ENCODE data around the gene GINS2. TPM values are rescaled to one million over a fixed set of nuclear protein-coding genes. Genes with fewer than 3 reads are reported as not detected.
A peak's percentile ranks its signal among the peaks of the same experiment; 100 is the strongest.

Gene GINS2
- polyA plus RNA-seq, 1 of the 3 experiments (the other 2 are of a cell fraction) = 9.0 TPM

DNA sequence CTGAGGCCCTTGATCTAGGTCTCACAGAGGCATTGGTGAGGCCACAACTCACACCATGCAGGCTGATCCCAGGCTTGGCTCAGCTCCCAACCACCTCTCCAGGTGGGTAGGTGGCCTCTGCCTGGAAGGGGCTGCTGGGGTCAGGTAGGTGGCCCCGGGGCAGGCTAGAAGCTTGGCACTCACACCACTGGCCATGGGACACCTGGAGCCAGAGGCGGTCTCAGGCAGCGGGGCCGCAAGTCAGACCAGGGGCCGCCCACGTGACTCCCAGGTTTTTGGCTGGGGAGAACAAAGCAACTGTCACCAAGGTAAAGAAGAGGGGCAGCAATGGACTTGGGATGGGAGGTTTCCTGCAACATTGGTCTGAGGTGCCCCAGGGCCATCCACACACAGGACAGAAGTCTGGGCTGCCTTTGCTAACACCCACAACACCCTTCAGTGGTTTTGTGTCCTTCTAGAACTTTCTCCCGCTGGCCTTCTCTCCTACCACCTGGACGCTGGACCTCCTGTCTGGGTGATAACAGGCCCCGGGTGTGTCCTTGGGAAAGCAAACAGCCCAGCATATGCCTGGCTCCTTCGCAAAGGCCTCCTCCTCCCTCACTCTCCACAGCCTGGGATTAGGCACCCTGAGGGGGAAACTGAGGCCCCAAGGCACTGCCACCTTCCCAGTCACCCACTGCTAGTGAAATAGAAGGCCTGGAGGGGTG lies 45.7 kb upstream of the GINS2 start:
- TF ChIP-seq EP300 (IDR thresholded peaks at IDR 0.05; ENCODE audit: borderline replicate concordance in 1 of 2, low read depth in 1 of 2, low read length in 1 of 2) = no peak
- TF ChIP-seq, protein P1, sequence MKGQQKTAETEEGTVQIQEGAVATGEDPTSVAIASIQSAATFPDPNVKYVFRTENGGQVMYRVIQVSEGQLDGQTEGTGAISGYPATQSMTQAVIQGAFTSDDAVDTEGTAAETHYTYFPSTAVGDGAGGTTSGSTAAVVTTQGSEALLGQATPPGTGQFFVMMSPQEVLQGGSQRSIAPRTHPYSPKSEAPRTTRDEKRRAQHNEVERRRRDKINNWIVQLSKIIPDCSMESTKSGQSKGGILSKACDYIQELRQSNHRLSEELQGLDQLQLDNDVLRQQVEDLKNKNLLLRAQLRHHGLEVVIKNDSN (IDR thresholded peaks at IDR 0.05; ENCODE audit: borderline replicate concordance, low read depth) = no peak
- no peak for TF ChIP-seq RXRA (IDR thresholded peaks at IDR 0.05; ENCODE audit: borderline replicate concordance, low read depth)
- TF ChIP-seq GATA2 (CRISPR knock-in tag; IDR thresholded peaks at IDR 0.05) = no peak
- no peaks in the 10 kb centered on the region for H3K27me3 ChIP-seq (ENCODE audit: insufficient read depth)
- H3K9ac ChIP-seq = no peak overlapping the region
- 77% methylated on average over 7 of the region's 10 CpGs for WGBS (ENCODE audit: low lambda C conversion rate)
- H3K9me3 ChIP-seq = no peaks in the 10 kb centered on the region
- CTCF ChIA-PET = interaction anchor here (1.0 kb wide), 1 partner anchor 17 kb away, joined by 4 read pairs; no protein-coding TSS in a partner anchor
- peaks cover 7% of the 10 kb centered on the region for H3K79me2 ChIP-seq (ENCODE audit: insufficient read depth)
- no peak overlapping the region for H3K4me2 ChIP-seq
- H3K4me3 ChIP-seq (ENCODE audit: low read depth in 2 of 2, low read length in 1 of 2) = no peak overlapping the region
- no peaks in the 10 kb centered on the region for H3F3A ChIP-seq (replicated peaks; ENCODE audit: insufficient read depth)
- no peak overlapping the region for H3K27ac ChIP-seq (ENCODE audit: low read depth in 2 of 2, low read length in 1 of 2)
- H4K20me1 ChIP-seq (ENCODE audit: insufficient read depth) = no peaks in the 10 kb centered on the region
- no peak for DNase-seq
- H2AFZ ChIP-seq (ENCODE audit: low read depth) = no peak overlapping the region
- no peaks in the 10 kb centered on the region for H3K36me3 ChIP-seq (replicated peaks in 1 of 2; ENCODE audit: control insufficient read depth in 1 of 2, insufficient read depth in 2 of 2, low read length in 1 of 2)
- POLR2A ChIA-PET = no interaction called here
- peaks cover 0 to 8% of the 10 kb centered on the region in 2 experiments; a peak in 1 of 4 replicates for H3K4me1 ChIP-seq (ENCODE audit: control insufficient read depth in 1 of 2, insufficient read depth in 2 of 2, low read depth in 1 of 2, low read length in 1 of 2)
- H3K9me2 ChIP-seq = no peaks in the 10 kb centered on the region

DNA sequence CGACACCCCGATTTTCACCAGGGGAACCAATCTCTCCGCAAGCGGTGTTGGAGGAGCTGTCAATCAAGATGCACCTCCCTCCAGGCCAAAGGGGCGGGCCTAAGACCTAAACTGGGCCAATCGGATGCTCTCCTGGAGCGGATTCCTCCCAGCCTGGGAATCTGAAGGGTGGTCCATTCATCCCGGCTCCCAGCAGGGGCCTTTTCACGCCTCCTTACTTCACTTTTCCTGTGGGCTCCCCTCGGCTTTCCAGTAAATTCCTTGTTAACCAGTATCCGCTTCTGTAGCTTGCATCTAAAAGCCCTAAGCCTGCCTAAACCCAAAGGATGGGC lies 45.1 kb upstream of the GINS2 start:
- WGBS (ENCODE audit: low lambda C conversion rate) = 94% methylated on average over 9 of the region's 11 CpGs

DNA sequence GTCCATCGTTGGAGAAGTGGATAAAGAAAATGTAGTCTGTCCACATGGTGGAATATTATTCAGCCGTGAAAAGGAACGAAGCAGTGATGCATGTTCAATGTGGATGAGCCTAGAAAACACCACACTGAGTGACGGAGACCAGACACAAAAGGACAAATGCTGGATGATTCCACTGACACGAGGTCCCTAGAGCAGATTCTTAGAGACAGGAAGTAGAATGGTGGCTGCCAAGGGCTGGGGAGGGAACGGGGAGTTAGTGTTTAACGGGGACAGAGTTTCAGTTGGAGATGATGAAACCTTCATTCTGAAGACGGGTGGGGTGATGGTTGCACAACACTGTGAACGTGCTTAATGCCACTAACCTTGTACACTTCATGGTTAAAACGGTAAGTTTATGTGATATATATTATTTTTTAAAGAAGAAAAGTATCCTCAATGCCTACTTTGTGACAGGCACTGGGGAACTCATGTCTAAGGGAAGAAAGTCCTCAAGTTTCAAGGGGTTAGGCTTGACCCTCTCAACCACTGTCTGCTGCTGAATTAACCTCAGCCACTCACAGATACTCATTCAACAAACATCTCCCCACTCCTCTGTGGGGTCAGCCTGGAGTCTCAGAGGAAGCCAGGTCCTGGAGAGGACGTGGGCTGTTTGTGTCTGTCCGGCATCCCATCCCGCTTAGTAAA lies 44.5 kb upstream of the GINS2 start:
- H3K27me3 ChIP-seq (ENCODE audit: insufficient read depth) = no peaks in the 10 kb centered on the region
- no peak for DNase-seq
- no peaks in the 10 kb centered on the region for H3K9me2 ChIP-seq
- H3K9ac ChIP-seq = no peak overlapping the region
- no peak overlapping the region for H3K27ac ChIP-seq (ENCODE audit: low read depth in 2 of 2, low read length in 1 of 2)
- no peaks in the 10 kb centered on the region for H3K4me1 ChIP-seq (ENCODE audit: control insufficient read depth in 1 of 2, insufficient read depth in 2 of 2, low read depth in 1 of 2, low read length in 1 of 2)
- WGBS (ENCODE audit: low lambda C conversion rate) = 89% methylated on average over 13 of the region's 13 CpGs
- no peak overlapping the region for H3K4me3 ChIP-seq (ENCODE audit: low read depth in 2 of 2, low read length in 1 of 2)
- ChIA-PET POLR2A (no interaction called here), CTCF (interaction anchor here (1.0 kb wide), 1 partner anchor 16 kb away, joined by 4 read pairs; no protein-coding TSS in a partner anchor)
- no peaks in the 10 kb centered on the region for H3K9me3 ChIP-seq
- H3K79me2 ChIP-seq (ENCODE audit: insufficient read depth) = peaks cover 12% of the 10 kb centered on the region; the same call in 1 of the 2 replicates
- no peaks in the 10 kb centered on the region for H3F3A ChIP-seq (replicated peaks; ENCODE audit: insufficient read depth)
- H4K20me1 ChIP-seq (ENCODE audit: insufficient read depth) = no peaks in the 10 kb centered on the region
- no peaks in the 10 kb centered on the region for H3K36me3 ChIP-seq (replicated peaks in 1 of 2; ENCODE audit: control insufficient read depth in 1 of 2, insufficient read depth in 2 of 2, low read length in 1 of 2)
- no peak overlapping the region for H3K4me2 ChIP-seq
- H2AFZ ChIP-seq (ENCODE audit: low read depth) = no peak overlapping the region
- TF ChIP-seq ELF1 (IDR thresholded peaks at IDR 0.05) = no peak
- TF ChIP-seq, protein P2, sequence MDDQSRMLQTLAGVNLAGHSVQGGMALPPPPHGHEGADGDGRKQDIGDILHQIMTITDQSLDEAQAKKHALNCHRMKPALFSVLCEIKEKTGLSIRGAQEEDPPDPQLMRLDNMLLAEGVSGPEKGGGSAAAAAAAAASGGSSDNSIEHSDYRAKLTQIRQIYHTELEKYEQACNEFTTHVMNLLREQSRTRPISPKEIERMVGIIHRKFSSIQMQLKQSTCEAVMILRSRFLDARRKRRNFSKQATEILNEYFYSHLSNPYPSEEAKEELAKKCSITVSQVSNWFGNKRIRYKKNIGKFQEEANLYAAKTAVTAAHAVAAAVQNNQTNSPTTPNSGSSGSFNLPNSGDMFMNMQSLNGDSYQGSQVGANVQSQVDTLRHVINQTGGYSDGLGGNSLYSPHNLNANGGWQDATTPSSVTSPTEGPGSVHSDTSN (IDR thresholded peaks at IDR 0.05) = no peak
- no peak for TF ChIP-seq MXI1 (IDR thresholded peaks at IDR 0.05; ENCODE audit: low read depth, low read length)
- TF ChIP-seq, protein P3, sequence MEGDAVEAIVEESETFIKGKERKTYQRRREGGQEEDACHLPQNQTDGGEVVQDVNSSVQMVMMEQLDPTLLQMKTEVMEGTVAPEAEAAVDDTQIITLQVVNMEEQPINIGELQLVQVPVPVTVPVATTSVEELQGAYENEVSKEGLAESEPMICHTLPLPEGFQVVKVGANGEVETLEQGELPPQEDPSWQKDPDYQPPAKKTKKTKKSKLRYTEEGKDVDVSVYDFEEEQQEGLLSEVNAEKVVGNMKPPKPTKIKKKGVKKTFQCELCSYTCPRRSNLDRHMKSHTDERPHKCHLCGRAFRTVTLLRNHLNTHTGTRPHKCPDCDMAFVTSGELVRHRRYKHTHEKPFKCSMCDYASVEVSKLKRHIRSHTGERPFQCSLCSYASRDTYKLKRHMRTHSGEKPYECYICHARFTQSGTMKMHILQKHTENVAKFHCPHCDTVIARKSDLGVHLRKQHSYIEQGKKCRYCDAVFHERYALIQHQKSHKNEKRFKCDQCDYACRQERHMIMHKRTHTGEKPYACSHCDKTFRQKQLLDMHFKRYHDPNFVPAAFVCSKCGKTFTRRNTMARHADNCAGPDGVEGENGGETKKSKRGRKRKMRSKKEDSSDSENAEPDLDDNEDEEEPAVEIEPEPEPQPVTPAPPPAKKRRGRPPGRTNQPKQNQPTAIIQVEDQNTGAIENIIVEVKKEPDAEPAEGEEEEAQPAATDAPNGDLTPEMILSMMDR (IDR thresholded peaks at IDR 0.05) = no peak
- TF ChIP-seq FOXM1 (IDR thresholded peaks at IDR 0.05; ENCODE audit: low read depth) = no peak
- no peak for TF ChIP-seq CHD2 (IDR thresholded peaks at IDR 0.05; ENCODE audit: low read length, partially characterized antibody)
- TF ChIP-seq NFIC (IDR thresholded peaks at IDR 0.05; ENCODE audit: borderline replicate concordance) = no peak
- no peak for TF ChIP-seq SMC3 (IDR thresholded peaks at IDR 0.05; ENCODE audit: low read depth, low read length)
- TF ChIP-seq TCF12 (IDR thresholded peaks at IDR 0.05) = no peak
- no peak for TF ChIP-seq TEAD4 (IDR thresholded peaks at IDR 0.05; ENCODE audit: borderline replicate concordance, insufficient read depth)
- no peak for TF ChIP-seq TAF1 (IDR thresholded peaks at IDR 0.05; ENCODE audit: borderline replicate concordance, low read depth, low read length)

More for the DNA sequence above, 45.1 kb upstream of the GINS2 start:
- Histone ChIP-seq H3K79me2 (ENCODE audit: insufficient read depth) (peaks cover 9% of the 10 kb centered on the region), H2AFZ (ENCODE audit: low read depth) (no peak overlapping the region), H3K36me3 (replicated peaks in 1 of 2; ENCODE audit: control insufficient read depth in 1 of 2, insufficient read depth in 2 of 2, low read length in 1 of 2) (no peaks in the 10 kb centered on the region), H3K9me3 (no peaks in the 10 kb centered on the region), H3K9me2 (no peaks in the 10 kb centered on the region), H4K20me1 (ENCODE audit: insufficient read depth) (no peaks in the 10 kb centered on the region), H3K27ac (ENCODE audit: low read depth in 2 of 2, low read length in 1 of 2) (no peak overlapping the region), H3K27me3 (ENCODE audit: insufficient read depth) (no peaks in the 10 kb centered on the region), H3F3A (replicated peaks; ENCODE audit: insufficient read depth) (no peaks in the 10 kb centered on the region), H3K4me3 (ENCODE audit: low read depth in 2 of 2, low read length in 1 of 2) (no peak overlapping the region), H3K4me2 (no peak overlapping the region), H3K4me1 (ENCODE audit: control insufficient read depth in 1 of 2, insufficient read depth in 2 of 2, low read depth in 1 of 2, low read length in 1 of 2) (peaks cover 0 to 2% of the 10 kb centered on the region in 2 experiments; a peak in 1 of 4 replicates), H3K9ac (no peak overlapping the region)
- TF ChIP-seq, protein P2 (IDR thresholded peaks at IDR 0.05) = peak; percentile 57
- no peak for TF ChIP-seq TCF12 (IDR thresholded peaks at IDR 0.05)
- DNase-seq = peak; percentile 61
- CTCF ChIA-PET = interaction anchor here (1.0 kb wide), 1 partner anchor 16 kb away, joined by 4 read pairs; no protein-coding TSS in a partner anchor
- POLR2A ChIA-PET = no interaction called here
